ENCODE measurements around the gene ALDH8A1.

GRCh38 chr6:134903448-134903847 is 46.5 kb downstream of the ALDH8A1 start:
- TF ChIP-seq CTCF (conservative IDR thresholded peaks at IDR 0.05; ENCODE audit: low read length) (no peak), EZH2phosphoT487 (IDR thresholded peaks at IDR 0.05; ENCODE audit: borderline replicate concordance, low read depth, low read length) (no peak)

Data from OCI-LY7 (cell line).